GM12878 (cell line): Measurements from ENCODE around the gene FGB. TPM values are rescaled to one million over a fixed set of nuclear protein-coding genes. Genes with fewer than 3 reads are reported as not detected.

Experiments
- ATAC-seq: fragments of 200-7000 bp; cut with Tn5 transposase; 3 replicates; pipeline ENCODE4 v1.9.1; 2020; ENCODE audit warnings: mild to moderate bottlenecking, moderate library complexity
- BruUV-seq: library from RNA; stranded (reverse); fragments of 400-500 nt; replicated peaks from 2 replicates; lab custom pipeline; 2021; lab: Mats Ljungman, UMichigan
- CTCF ChIA-PET: fragments of 300-600 bp; sonication (Branson Sonifier 250); formaldehyde crosslinking; extraction: SDS; loops from one replicate; lab custom pipeline; 2021; ENCODE audit warnings: inconsistent platforms; lab: Yijun Ruan, JAX
- POLR2A ChIA-PET: fragments of 350-600 bp; formaldehyde crosslinking; extraction: SDS; loops from one replicate; lab custom pipeline; 2021; ENCODE audit warnings: inconsistent platforms; lab: Charles Lee
- RAD21 ChIA-PET: fragments of 300-600 bp; sonication (Branson Sonifier 250); formaldehyde crosslinking; loops from one replicate; lab custom pipeline; 2023; ENCODE audit warnings: antibody characterized with exemption; ENCODE audit not compliant: unreplicated experiment; lab: Charles Lee
- SMC1A ChIA-PET: fragments of 300-600 bp; sonication (Branson Sonifier 250); formaldehyde crosslinking; loops from one replicate; lab custom pipeline; 2023; ENCODE audit not compliant: unreplicated experiment, uncharacterized antibody; lab: Charles Lee
- DNase-seq: peaks from one replicate; pipeline ENCODE4 v3.0.0-alpha.2; 2011; ENCODE audit warnings: low read depth, low spot score
- FAIRE-seq: peaks from 3 replicates; lab custom pipeline; 2011; peaks lifted over from hg19 to GRCh38; lab: Jason Lieb, UNC
- H2AFZ ChIP-seq: 2 replicates; pipeline ENCODE4 v1.6.0; 2011; ENCODE audit warnings: low read depth, low read length, control low read depth; ENCODE audit not compliant: control insufficient read depth
- H3K27ac ChIP-seq: 2 replicates; pipeline ENCODE4 v1.5.1; 2011; ENCODE audit warnings: control low read depth; ENCODE audit not compliant: control insufficient read depth, insufficient read depth
- H3K27me3 ChIP-seq, 2 experiments: replicated peaks in 1 of 2; 2 replicates each; pipeline versions ENCODE4 v1.6.0 to v1.6.1; 2011; ENCODE audit warnings: low read length in 1 of 2; ENCODE audit not compliant: control insufficient read depth in 2 of 2, insufficient read depth in 2 of 2
- H3K36me3 ChIP-seq, 2 experiments: 2 replicates each; pipeline ENCODE4 v1.5.1; 2011; ENCODE audit warnings: low read length in 1 of 2; ENCODE audit not compliant: control insufficient read depth in 2 of 2, insufficient read depth in 2 of 2
- H3K4me1 ChIP-seq: 2 replicates; pipeline ENCODE4 v1.6.1; 2011; ENCODE audit warnings: mild to moderate bottlenecking, low read length, moderate library complexity, mixed read lengths; ENCODE audit not compliant: control insufficient read depth, insufficient read depth
- H3K4me2 ChIP-seq: 2 replicates; pipeline ENCODE4 v1.6.0; 2011; ENCODE audit warnings: control low read depth; ENCODE audit not compliant: control insufficient read depth, insufficient read depth
- H3K4me3 ChIP-seq: fragments of 200-600 bp; sonication (generic); 2 replicates; pipeline ENCODE4 v1.5.1; 2016
- H3K79me2 ChIP-seq: 2 replicates; pipeline ENCODE4 v1.6.0; 2011; ENCODE audit warnings: low read length; ENCODE audit not compliant: control insufficient read depth, insufficient read depth
- H3K9ac ChIP-seq: 2 replicates; pipeline ENCODE4 v1.8.0; 2011; ENCODE audit warnings: low read length, control low read depth, mixed read lengths; ENCODE audit not compliant: control insufficient read depth, insufficient read depth
- H3K9me3 ChIP-seq: replicated peaks from 3 replicates; pipeline ENCODE4 v1.5.1; 2011; ENCODE audit warnings: mild to moderate bottlenecking, low read length; ENCODE audit not compliant: control insufficient read depth, insufficient read depth
- H4K20me1 ChIP-seq: 2 replicates; pipeline ENCODE4 v1.6.0; 2011; ENCODE audit not compliant: control insufficient read depth, insufficient read depth
- CBX3 ChIP-seq: fragments of 200-600 bp; sonication (generic); IDR thresholded peaks from 2 replicates; pipeline ENCODE4 v1.6.1; 2016; ENCODE audit warnings: low read depth, borderline replicate concordance
- HDGF ChIP-seq: fragments of 450-650 bp; IDR thresholded peaks from 2 replicates; pipeline ENCODE4 v1.6.1; 2016; ENCODE audit warnings: antibody characterized with exemption
- POU2F2 ChIP-seq: IDR thresholded peaks from 3 replicates; pipeline ENCODE4 v1.6.1; 2011; ENCODE audit warnings: low read depth, mild to moderate bottlenecking, low read length, borderline replicate concordance
- RAD21 ChIP-seq: IDR thresholded peaks from 2 replicates; pipeline ENCODE4 v1.6.1; 2011; ENCODE audit warnings: mild to moderate bottlenecking, low read depth, low read length, moderate library complexity; ENCODE audit not compliant: insufficient read depth
- WGBS: methylation state at CpG from one replicate; pipeline ENCODE4 v1.1.6; 2016; ENCODE audit warnings: low lambda C conversion rate; ENCODE audit not compliant: insufficient replicate concordance, insufficient coverage; ENCODE audit errors: missing lambda C conversion rate; 5-methylcytosine and 5-hydroxymethylcytosine counted together
- in situ Hi-C: fragments of 300-500 bp; cut with MboI; formaldehyde crosslinking; loops from 9 replicates; pipeline ENCODE4 v1.14.3; 2018; ENCODE audit warnings: mixed read lengths
- intact Hi-C: fragments of 100-400 bp; cut with micrococcal nuclease; formaldehyde crosslinking; loops from one replicate; pipeline ENCODE4 v1.14.2; 2022; ENCODE audit not compliant: unreplicated experiment
- polyA plus RNA-seq, 11 experiments: library from polyadenylated mRNA; depleted of rRNA in 4 of 11; unstranded in 6 of 11; stranded (reverse) in 5 of 11; fragments of >200 nt; fragmentation: Nextera tagmentation in 4 of 11; fragmentation: Illumina TruSeq in 1 of 11; extraction: Ambion mirVana in 4 of 11; extraction: Trizol in 1 of 11; gene quantifications; 1 replicate in 1 of 11; 2 replicates in 10 of 11; pipeline versions ENCODE4 v1.2.1 to v1.2.3, GENCODE V29; 2011 to 2016; ENCODE audit warnings: inconsistent platforms in 2 of 11, missing spikeins in 2 of 11, low read depth in 1 of 11
- total RNA-seq, 4 experiments: library from RNA; depleted of rRNA in 3 of 4; stranded (reverse); fragments of >200 nt in 3 of 4; fragmentation: Illumina TruSeq in 1 of 4; extraction: Trizol in 1 of 4; gene quantifications; 2 replicates each; pipeline versions ENCODE4 v1.2.1 to v1.2.3, GENCODE V29; 2013 to 2021
- TF ChIP-seq, protein P1 (sequence below): fragments of 450-650 bp; IDR thresholded peaks from 2 replicates; pipeline ENCODE4 v1.6.1; 2018; ENCODE audit warnings: mild to moderate bottlenecking, low read depth, moderate library complexity; ENCODE audit not compliant: partially characterized antibody
- TF ChIP-seq, protein P2 (sequence below): fragments of 450-650 bp; IDR thresholded peaks from 2 replicates; pipeline ENCODE4 v1.6.1; 2014; ENCODE audit warnings: mild to moderate bottlenecking
- TF ChIP-seq, protein P3 (sequence below): fragments of 450-650 bp; IDR thresholded peaks from 2 replicates; pipeline ENCODE4 v1.6.1; 2017; ENCODE audit warnings: mild to moderate bottlenecking
- TF ChIP-seq, protein P4 (sequence below): fragments of 450-650 bp; IDR thresholded peaks from 2 replicates; pipeline ENCODE4 v1.6.1; 2017; ENCODE audit warnings: mild to moderate bottlenecking, moderate library complexity

The FGB gene
- total and polyA plus RNA-seq, 10 of the 15 experiments (the other 5 are each of a cell fraction or from before 2014, with no cell fraction given), result 0.04 to 2.7 TPM; not detected in 8

DNA sequence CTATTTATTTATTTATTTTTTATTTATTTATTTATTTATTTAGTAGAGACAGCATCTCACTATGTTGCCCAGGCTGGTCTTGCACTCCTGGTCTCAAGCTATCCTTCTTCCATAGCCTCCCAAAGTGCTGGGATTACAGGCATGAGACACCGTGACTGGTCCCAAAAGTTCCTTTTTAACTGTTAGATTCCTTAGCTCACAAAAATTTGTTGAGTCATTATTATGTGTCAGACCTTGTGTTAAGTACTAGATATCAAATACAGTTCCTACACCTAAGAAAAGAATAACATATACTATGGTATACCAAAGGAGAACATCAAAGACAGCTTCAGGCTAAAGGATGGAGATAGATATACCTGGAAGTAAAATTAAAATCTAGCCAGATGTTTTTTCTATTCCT lies 16.1 kb downstream of the FGB start:
- TF ChIP-seq, protein P1, sequence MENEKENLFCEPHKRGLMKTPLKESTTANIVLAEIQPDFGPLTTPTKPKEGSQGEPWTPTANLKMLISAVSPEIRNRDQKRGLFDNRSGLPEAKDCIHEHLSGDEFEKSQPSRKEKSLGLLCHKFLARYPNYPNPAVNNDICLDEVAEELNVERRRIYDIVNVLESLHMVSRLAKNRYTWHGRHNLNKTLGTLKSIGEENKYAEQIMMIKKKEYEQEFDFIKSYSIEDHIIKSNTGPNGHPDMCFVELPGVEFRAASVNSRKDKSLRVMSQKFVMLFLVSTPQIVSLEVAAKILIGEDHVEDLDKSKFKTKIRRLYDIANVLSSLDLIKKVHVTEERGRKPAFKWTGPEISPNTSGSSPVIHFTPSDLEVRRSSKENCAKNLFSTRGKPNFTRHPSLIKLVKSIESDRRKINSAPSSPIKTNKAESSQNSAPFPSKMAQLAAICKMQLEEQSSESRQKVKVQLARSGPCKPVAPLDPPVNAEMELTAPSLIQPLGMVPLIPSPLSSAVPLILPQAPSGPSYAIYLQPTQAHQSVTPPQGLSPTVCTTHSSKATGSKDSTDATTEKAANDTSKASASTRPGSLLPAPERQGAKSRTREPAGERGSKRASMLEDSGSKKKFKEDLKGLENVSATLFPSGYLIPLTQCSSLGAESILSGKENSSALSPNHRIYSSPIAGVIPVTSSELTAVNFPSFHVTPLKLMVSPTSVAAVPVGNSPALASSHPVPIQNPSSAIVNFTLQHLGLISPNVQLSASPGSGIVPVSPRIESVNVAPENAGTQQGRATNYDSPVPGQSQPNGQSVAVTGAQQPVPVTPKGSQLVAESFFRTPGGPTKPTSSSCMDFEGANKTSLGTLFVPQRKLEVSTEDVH, result no peak
- TF ChIP-seq POU2F2 (no peak), CBX3 (no peak), HDGF (no peak), RAD21 (no peak)
- TF ChIP-seq, protein P2, sequence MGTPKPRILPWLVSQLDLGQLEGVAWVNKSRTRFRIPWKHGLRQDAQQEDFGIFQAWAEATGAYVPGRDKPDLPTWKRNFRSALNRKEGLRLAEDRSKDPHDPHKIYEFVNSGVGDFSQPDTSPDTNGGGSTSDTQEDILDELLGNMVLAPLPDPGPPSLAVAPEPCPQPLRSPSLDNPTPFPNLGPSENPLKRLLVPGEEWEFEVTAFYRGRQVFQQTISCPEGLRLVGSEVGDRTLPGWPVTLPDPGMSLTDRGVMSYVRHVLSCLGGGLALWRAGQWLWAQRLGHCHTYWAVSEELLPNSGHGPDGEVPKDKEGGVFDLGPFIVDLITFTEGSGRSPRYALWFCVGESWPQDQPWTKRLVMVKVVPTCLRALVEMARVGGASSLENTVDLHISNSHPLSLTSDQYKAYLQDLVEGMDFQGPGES, result no peak
- TF ChIP-seq, protein P3, sequence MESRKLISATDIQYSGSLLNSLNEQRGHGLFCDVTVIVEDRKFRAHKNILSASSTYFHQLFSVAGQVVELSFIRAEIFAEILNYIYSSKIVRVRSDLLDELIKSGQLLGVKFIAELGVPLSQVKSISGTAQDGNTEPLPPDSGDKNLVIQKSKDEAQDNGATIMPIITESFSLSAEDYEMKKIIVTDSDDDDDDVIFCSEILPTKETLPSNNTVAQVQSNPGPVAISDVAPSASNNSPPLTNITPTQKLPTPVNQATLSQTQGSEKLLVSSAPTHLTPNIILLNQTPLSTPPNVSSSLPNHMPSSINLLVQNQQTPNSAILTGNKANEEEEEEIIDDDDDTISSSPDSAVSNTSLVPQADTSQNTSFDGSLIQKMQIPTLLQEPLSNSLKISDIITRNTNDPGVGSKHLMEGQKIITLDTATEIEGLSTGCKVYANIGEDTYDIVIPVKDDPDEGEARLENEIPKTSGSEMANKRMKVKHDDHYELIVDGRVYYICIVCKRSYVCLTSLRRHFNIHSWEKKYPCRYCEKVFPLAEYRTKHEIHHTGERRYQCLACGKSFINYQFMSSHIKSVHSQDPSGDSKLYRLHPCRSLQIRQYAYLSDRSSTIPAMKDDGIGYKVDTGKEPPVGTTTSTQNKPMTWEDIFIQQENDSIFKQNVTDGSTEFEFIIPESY, result no peak
- TF ChIP-seq, protein P4, sequence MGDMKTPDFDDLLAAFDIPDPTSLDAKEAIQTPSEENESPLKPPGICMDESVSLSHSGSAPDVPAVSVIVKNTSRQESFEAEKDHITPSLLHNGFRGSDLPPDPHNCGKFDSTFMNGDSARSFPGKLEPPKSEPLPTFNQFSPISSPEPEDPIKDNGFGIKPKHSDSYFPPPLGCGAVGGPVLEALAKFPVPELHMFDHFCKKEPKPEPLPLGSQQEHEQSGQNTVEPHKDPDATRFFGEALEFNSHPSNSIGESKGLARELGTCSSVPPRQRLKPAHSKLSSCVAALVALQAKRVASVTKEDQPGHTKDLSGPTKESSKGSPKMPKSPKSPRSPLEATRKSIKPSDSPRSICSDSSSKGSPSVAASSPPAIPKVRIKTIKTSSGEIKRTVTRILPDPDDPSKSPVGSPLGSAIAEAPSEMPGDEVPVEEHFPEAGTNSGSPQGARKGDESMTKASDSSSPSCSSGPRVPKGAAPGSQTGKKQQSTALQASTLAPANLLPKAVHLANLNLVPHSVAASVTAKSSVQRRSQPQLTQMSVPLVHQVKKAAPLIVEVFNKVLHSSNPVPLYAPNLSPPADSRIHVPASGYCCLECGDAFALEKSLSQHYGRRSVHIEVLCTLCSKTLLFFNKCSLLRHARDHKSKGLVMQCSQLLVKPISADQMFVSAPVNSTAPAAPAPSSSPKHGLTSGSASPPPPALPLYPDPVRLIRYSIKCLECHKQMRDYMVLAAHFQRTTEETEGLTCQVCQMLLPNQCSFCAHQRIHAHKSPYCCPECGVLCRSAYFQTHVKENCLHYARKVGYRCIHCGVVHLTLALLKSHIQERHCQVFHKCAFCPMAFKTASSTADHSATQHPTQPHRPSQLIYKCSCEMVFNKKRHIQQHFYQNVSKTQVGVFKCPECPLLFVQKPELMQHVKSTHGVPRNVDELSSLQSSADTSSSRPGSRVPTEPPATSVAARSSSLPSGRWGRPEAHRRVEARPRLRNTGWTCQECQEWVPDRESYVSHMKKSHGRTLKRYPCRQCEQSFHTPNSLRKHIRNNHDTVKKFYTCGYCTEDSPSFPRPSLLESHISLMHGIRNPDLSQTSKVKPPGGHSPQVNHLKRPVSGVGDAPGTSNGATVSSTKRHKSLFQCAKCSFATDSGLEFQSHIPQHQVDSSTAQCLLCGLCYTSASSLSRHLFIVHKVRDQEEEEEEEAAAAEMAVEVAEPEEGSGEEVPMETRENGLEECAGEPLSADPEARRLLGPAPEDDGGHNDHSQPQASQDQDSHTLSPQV, result no peak
- no TSS peak for BruUV-seq
- ChIA-PET RAD21 (no interaction called here), POLR2A (no interaction called here), CTCF (no interaction called here), SMC1A (interaction anchor here (1.0 kb wide), 1 partner anchor 44 kb away, joined by 3 read pairs; no protein-coding TSS in a partner anchor)
- Histone ChIP-seq H3K9ac (no peak overlapping the region), H3K4me1 (no peaks in the 10 kb centered on the region), H3K9me3 (no peaks in the 10 kb centered on the region), H2AFZ (no peak overlapping the region), H3K4me3 (no peak overlapping the region), H3K36me3 (no peaks in the 10 kb centered on the region), H3K27ac (no peak overlapping the region), H3K79me2 (no peaks in the 10 kb centered on the region), H3K4me2 (no peak overlapping the region), H4K20me1 (no peaks in the 10 kb centered on the region), H3K27me3 (no peaks in the 10 kb centered on the region)
- FAIRE-seq, result no peak
- DNase-seq, result no peak
- intact Hi-C loops, result no loop called here
- ATAC-seq, result no peak
- 0% methylated on average over 1 of the region's 1 CpG for WGBS
- in situ Hi-C loops, result no loop called here
